DND-41 (cell line): ENCODE data around the gene SLC39A8.
A peak's percentile ranks its signal among the peaks of the same experiment; 100 is the strongest.

ENCODE experiments used
- ATAC-seq: fragments of 200-7000 bp; cut with Tn5 transposase; 3 replicates; pipeline ENCODE4 v1.9.1; 2021; ENCODE audit warnings: low read depth; ENCODE audit not compliant: insufficient read depth
- DNase-seq: peaks from one replicate; pipeline ENCODE4 v3.0.0-alpha.2; 2020
- H2AFZ ChIP-seq: 2 replicates; pipeline ENCODE4 v1.6.0; 2012; ENCODE audit warnings: low read depth, low read length
- H3K27ac ChIP-seq: 2 replicates; pipeline ENCODE4 v1.5.1; 2012; ENCODE audit warnings: low read length, inconsistent platforms
- H3K27me3 ChIP-seq: fragments of 200-600 bp; sonication (generic); 2 replicates; pipeline ENCODE4 v1.6.0; 2012; ENCODE audit warnings: low read length, mild to moderate bottlenecking, inconsistent platforms; ENCODE audit not compliant: insufficient read depth, poor library complexity
- H3K36me3 ChIP-seq: 2 replicates; pipeline ENCODE4 v1.5.1; 2012; ENCODE audit warnings: low read length, inconsistent platforms; ENCODE audit not compliant: insufficient read depth
- H3K4me1 ChIP-seq: 2 replicates; pipeline ENCODE4 v1.5.1; 2012; ENCODE audit warnings: mild to moderate bottlenecking, low read length; ENCODE audit not compliant: insufficient read depth
- H3K4me2 ChIP-seq: 2 replicates; pipeline ENCODE4 v1.6.0; 2012; ENCODE audit warnings: mild to moderate bottlenecking, moderate library complexity, low read length, inconsistent platforms; ENCODE audit not compliant: insufficient read depth
- H3K4me3 ChIP-seq, 2 experiments: fragments of 200-600 bp in 1 of 2; shearing (Covaris generic) in 1 of 2; 2 replicates each; pipeline ENCODE4 v1.5.1; 2012 to 2016; ENCODE audit warnings: inconsistent platforms in 2 of 2, low read length in 2 of 2, mild to moderate bottlenecking in 2 of 2, low read depth in 1 of 2, moderate library complexity in 1 of 2
- H3K79me2 ChIP-seq: 2 replicates; pipeline ENCODE4 v1.6.0; 2012; ENCODE audit warnings: low read length, inconsistent platforms; ENCODE audit not compliant: insufficient read depth
- H3K9ac ChIP-seq: 2 replicates; pipeline ENCODE4 v1.6.0; 2012; ENCODE audit warnings: low read depth, mild to moderate bottlenecking, inconsistent platforms, low read length, moderate library complexity
- H3K9me3 ChIP-seq: 2 replicates; pipeline ENCODE4 v1.5.1; 2012; ENCODE audit warnings: low read length, moderate library complexity, mild to moderate bottlenecking, inconsistent platforms; ENCODE audit not compliant: insufficient read depth, severe bottlenecking
- H4K20me1 ChIP-seq: 2 replicates; pipeline ENCODE4 v1.6.0; 2012; ENCODE audit warnings: low read length; ENCODE audit not compliant: insufficient read depth
- EZH2 ChIP-seq: IDR thresholded peaks from 3 replicates; pipeline ENCODE4 v1.6.1; 2012; ENCODE audit warnings: borderline replicate concordance, low read depth, mild to moderate bottlenecking, moderate library complexity, low read length, inconsistent platforms; ENCODE audit not compliant: severe bottlenecking
- TF ChIP-seq, protein P1 (sequence below): IDR thresholded peaks from 2 replicates; pipeline ENCODE4 v1.5.1; 2012; ENCODE audit warnings: borderline replicate concordance, low read length, moderate library complexity, mild to moderate bottlenecking; ENCODE audit not compliant: poor library complexity, severe bottlenecking; ENCODE audit errors: extremely low read depth

The SLC39A8 gene

DNA sequence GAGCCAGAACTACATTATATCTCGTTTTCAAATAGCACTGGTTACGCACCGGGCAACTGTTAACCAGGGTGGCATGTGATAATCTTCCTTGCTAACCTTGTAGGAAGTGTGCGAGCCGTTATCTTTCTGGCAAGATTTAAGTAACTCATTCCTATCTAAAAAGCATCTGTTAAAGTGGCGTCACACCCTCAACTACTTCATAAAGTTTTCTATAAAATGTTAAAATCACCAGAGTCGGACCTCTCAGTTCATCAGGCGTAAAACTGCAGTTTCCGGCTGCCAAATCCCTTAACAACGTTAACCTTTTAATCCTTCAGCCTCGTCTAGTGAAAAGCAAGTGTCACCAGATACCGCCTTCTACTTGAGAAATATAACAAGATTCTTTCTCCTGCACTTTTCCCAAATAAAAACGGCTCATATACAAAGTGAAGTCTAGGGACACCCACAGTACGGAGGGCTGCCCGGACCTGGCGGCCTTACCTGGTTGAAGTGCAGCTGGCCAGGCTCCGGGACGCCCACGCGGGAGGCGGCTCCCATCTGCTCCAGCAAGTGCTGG is 1.2 kb downstream of the SLC39A8 start:
- H3K4me3 ChIP-seq: peak overlapping the region; percentile 72 to 80
- no peaks in the 10 kb centered on the region for H3K9me3 ChIP-seq
- DNase-seq: no peak
- peak overlapping the region; percentile 67 for H2AFZ ChIP-seq
- H3K36me3 ChIP-seq: peaks cover 3% of the 10 kb centered on the region; the same call in 1 of the 2 replicates
- H3K4me1 ChIP-seq: peaks cover 47% of the 10 kb centered on the region
- no peak for TF ChIP-seq EZH2
- TF ChIP-seq, protein P1, sequence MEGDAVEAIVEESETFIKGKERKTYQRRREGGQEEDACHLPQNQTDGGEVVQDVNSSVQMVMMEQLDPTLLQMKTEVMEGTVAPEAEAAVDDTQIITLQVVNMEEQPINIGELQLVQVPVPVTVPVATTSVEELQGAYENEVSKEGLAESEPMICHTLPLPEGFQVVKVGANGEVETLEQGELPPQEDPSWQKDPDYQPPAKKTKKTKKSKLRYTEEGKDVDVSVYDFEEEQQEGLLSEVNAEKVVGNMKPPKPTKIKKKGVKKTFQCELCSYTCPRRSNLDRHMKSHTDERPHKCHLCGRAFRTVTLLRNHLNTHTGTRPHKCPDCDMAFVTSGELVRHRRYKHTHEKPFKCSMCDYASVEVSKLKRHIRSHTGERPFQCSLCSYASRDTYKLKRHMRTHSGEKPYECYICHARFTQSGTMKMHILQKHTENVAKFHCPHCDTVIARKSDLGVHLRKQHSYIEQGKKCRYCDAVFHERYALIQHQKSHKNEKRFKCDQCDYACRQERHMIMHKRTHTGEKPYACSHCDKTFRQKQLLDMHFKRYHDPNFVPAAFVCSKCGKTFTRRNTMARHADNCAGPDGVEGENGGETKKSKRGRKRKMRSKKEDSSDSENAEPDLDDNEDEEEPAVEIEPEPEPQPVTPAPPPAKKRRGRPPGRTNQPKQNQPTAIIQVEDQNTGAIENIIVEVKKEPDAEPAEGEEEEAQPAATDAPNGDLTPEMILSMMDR: no peak
- peak overlapping the region; percentile 89 for H3K9ac ChIP-seq
- peak; percentile 41 for ATAC-seq
- peaks cover 53% of the 10 kb centered on the region for H3K79me2 ChIP-seq
- H4K20me1 ChIP-seq: peaks cover 17% of the 10 kb centered on the region; the same call in 1 of the 2 replicates
- no peaks in the 10 kb centered on the region for H3K27me3 ChIP-seq
- H3K27ac ChIP-seq: peak overlapping the region; percentile 87
- peak overlapping the region; percentile 80 for H3K4me2 ChIP-seq

DNA sequence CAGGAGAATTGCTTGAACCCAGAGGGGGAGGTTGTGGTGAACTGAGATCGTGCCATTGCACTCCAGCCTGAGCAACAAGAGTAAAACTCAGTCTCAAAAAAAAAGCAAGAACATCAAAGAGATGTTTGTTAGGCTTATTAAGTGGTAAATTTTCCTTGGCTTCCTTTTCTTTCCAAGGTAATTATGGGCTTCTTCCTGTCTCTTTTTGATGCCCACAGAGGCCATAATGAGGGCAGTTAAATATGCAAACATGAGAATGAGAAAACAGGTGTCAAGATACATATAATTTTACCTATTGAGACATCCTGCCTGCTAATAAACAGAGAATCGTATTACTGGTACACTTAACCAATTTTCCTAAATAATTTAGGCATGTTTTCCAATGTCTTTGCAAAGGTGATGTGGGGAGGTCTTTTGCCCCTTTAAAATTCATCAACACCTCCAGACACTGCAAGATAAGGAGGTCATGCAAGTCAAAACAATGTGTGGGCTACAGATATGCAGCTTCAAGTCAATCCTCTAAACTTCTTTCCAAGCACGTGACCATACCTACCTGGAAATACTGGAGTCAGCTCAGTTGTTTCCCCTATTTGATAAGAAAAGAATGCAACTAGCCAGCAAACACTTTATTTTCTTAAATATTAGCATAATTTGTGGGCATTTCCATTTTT is 2.7 kb downstream of the SLC39A8 start:
- ATAC-seq: no peak
- Histone ChIP-seq H3K27ac (peak overlapping the region; percentile 87; the same call in 1 of the 2 replicates), H3K4me2 (peak overlapping the region; percentile 80), H3K27me3 (no peaks in the 10 kb centered on the region), H3K4me1 (peaks cover 47% of the 10 kb centered on the region), H4K20me1 (peaks cover 19% of the 10 kb centered on the region; the same call in 1 of the 2 replicates), H2AFZ (no peak overlapping the region), H3K79me2 (peaks cover 65% of the 10 kb centered on the region), H3K9me3 (no peaks in the 10 kb centered on the region), H3K36me3 (peaks cover 3% of the 10 kb centered on the region), H3K4me3 (peak overlapping the region; percentile 72 to 80; a peak in 3 of 4 replicates), H3K9ac (peak overlapping the region; percentile 89)
- no peak for DNase-seq
- no peak for TF ChIP-seq EZH2
- TF ChIP-seq, protein P1: no peak

DNA sequence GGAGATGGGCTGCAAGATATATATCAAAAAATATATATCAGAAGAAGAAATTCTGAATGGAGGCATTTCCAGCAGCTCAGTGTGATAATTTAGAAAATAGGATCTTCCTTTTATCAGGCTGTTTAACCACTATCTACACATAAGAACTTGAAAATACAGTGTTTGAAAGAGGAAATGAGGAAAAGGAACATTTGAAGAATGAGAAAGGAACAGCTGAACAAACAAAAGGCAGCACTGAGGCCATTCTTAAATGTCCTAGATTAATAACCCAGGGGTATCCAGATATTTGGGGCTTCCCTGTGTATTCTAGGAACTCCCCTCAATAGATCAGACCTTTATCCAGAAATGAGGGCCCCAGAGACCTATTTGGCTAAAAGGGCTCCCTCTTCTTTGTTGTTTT is 4.1 kb downstream of the SLC39A8 start:
- ATAC-seq (no peak), DNase-seq (no peak)
- H3K27me3 ChIP-seq: no peaks in the 10 kb centered on the region
- peak overlapping the region; percentile 80 for H3K4me2 ChIP-seq
- H3K27ac ChIP-seq: no peak overlapping the region
- H3K9me3 ChIP-seq: no peaks in the 10 kb centered on the region
- peaks cover 77% of the 10 kb centered on the region for H3K79me2 ChIP-seq
- H3K4me1 ChIP-seq: peaks cover 41% of the 10 kb centered on the region
- H3K36me3 ChIP-seq: peaks cover 3% of the 10 kb centered on the region
- no peak overlapping the region for H3K4me3 ChIP-seq
- H2AFZ ChIP-seq: no peak overlapping the region
- H4K20me1 ChIP-seq: peaks cover 22% of the 10 kb centered on the region; the same call in 1 of the 2 replicates
- no peak for TF ChIP-seq EZH2
- TF ChIP-seq, protein P1: no peak
- H3K9ac ChIP-seq: no peak overlapping the region
